COR-L47 (cell line): Measurements from ENCODE around the gene TMEM273.

Experiments used
- DNase-seq: peaks from one replicate; lab custom pipeline; 2025; lab: John Stamatoyannopoulos, UW

Gene TMEM273

GRCh38 chr10:49139028-49139845 is 49.0 kb downstream of the TMEM273 start:
- no peak for DNase-seq

- no peak for DNase-seq
Measured at GRCh38 chr10:49138361-49138891, 49.8 kb downstream of the TMEM273 start.

- DNase-seq, result no peak
Measured at GRCh38 chr10:49136525-49136924, 51.7 kb downstream of the TMEM273 start.

- DNase-seq, result no peak
Measured at GRCh38 chr10:49135575-49136313, 52.4 kb downstream of the TMEM273 start.

DNA sequence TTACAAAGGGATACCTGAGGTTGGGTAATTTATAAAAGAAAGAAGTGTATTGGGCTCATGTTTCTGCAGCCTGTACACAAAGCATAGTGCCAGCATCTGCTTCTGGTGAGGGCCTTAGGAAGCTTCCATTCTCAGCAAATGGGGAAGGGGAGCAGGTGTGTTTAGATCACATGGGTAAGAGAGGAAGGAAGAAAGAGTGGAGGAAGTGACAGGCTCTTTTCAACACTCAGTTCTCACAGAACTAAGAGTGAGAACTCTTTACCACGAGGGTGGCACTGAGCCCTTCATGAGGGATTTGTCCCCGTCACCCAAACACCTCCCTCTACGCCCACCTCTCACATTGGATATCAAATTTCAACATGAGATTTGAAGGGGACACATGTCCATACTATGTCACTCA is 53.9 kb downstream of the TMEM273 start:
- DNase-seq, result no peak

DNA sequence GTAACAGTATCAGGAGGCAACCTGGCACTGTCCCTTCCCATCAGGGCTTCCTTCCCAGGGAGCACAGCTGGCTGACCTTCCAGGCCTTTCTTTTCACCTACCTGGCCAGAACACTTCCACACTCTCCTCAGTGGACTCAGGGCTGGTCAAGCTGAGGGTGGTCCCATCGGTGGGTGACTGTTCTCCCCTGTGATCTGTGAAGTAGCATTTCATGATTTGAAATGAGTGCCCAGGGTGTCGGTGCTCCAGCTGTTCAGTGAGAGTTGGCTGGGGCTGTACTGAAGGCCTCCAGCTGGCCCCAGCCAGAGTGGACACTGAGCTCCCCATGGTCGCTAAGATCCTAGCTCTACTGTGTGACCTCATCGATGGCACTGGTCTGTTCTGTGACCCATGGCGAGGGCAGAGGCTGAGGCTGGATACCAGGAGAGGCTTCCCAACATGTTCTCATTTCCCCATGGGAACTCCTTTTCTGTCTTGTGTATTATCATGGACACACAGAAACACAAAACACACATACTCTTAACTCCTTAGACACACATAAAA is 54.4 kb downstream of the TMEM273 start, which contains the start of gene FAM170B:
TSS of gene FAM170B (minus strand) at position 316 of the 543 bp plus-strand sequence. CDS start at position 213, 103 bp downstream.
- DNase-seq, result no peak

- no peak for DNase-seq
Measured at GRCh38 chr10:49132362-49132737, 55.8 kb downstream of the TMEM273 start.

- no peak for DNase-seq
Measured at GRCh38 chr10:49131507-49132361, 56.5 kb downstream of the TMEM273 start.

DNA sequence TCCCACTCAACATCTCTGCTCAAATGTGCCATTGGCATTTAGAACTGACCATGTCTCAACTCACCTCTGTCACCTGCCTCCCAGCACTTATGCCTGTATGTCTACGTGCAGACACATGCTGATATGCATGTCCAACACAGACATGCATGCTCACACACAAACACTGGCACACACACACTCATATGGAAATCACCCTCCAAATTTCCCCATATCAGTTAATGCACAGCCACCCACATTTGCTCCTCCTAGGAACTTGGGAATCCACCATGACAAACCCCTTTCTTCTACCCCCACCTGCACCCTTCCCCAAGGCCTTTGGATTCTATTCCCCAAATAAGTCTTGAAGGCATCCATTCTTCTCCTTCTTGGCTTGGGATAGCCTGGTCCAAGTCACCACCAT is 58.8 kb downstream of the TMEM273 start:
- no peak for DNase-seq

DNA sequence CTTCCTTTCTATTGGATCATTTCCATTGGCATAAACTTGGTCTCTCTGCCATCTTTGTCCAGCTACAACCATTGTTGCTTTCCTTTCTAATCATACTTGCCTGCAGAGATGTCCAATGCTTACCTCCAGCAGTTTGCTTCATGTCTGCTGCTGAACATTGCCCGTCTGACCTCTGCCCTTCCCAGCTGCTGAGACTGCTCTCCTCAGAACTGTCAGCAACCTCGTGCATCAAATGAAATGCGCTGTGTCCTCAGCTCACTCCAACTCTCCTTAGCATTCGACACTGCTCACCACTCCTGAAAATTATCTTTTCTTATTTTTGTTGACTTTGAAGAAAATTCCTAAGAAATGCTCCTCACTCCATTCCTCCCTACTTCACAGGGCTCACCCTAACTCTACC is 59.3 kb downstream of the TMEM273 start:
- no peak for DNase-seq

GRCh38 chr10:49123981-49124950 is 63.9 kb downstream of the TMEM273 start:
- DNase-seq, result no peak

GRCh38 chr10:49120911-49121310 is 67.3 kb downstream of the TMEM273 start:
- DNase-seq, result no peak

- no peak for DNase-seq
Measured at GRCh38 chr10:49119746-49120145, 68.4 kb downstream of the TMEM273 start.

- no peak for DNase-seq
Measured at GRCh38 chr10:49118430-49119074, 69.6 kb downstream of the TMEM273 start.

DNA sequence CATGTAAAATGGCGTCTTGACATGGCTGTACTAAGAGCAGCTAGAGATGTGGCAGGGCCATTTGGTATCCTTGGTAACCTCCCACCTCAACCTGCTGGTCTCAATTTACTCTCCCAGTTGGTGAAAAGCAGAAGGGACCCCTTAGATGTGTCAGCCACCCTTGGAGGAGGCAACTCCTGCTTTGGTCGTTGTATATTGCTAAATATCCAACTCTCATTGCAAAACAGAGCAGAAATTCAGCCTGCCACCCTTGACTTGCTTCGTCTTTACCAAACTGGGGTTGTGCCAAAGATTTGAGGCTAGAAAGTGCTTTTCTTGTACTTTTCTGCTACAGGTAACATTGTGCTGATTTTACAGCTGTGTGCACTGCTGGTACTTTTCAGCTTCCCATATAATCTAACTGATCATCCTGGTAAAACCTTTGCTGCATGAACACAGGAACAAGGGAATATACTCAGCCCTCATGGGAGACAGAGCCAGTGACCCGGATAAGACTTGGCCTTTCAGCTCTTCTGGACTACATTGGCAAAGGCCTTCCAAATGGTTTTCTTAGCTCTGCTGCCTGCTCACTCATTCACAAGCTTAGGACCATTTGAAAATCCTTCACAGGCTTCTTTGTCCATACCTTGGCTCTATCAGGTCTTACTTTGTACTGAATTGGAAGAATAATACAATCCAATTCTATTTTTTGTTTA is 70.7 kb downstream of the TMEM273 start:
- no peak for DNase-seq

- no peak for DNase-seq
Measured at GRCh38 chr10:49116509-49117375, 71.4 kb downstream of the TMEM273 start.

DNA sequence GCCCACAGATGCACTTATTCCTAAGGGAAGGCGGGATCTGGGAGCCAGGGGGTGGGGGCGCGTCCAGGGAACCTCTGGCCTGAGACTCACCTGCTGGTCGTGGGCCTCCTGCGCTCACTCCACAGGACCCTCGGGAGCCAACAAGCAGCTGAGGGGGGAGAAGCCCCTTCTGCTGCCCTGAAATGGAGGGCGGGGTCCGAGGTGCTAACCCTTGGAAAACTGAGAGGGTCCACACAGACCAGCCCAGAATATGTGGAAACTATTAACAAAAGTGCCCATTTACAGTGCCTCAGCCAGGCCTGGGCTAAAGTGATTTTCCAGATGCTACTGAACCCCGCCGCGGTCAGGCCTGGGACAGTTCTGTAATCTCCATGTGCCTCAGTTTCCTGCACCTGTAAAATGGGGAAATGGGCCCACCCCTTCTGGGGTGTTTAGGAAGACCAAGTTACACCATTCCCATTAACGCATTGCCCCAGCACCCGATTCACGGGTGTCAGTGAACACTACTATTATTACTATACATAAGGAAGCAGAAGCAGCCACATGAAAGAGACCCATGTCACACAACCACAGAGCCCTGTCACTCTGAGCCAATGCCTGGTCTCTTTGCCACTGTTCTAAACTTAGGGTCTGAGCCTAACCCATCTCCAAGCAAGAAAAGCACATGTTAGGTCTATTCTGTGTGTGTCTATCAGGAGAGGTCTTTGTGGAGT is 72.2 kb downstream of the TMEM273 start:
- DNase-seq, result no peak
